Left kidney (tissue), 8 donors: ENCODE data around the gene TMEM125. TPM values are rescaled to one million over a fixed set of nuclear protein-coding genes. Genes with fewer than 3 reads are reported as not detected.

ENCODE experiments used
- DNase-seq: peaks from one replicate; pipeline ENCODE4 v3.0.0-alpha.2; 2013
- long read RNA-seq, 8 donors: transcript quantifications; one replicate each; lab custom pipeline, GENCODE V29; 2026
- polyA plus RNA-seq: library from polyadenylated mRNA; unstranded; fragments of 120-200 nt; gene quantifications from one replicate; pipeline ENCODE4 v1.2.1, GENCODE V29; 2013; ENCODE audit not compliant: insufficient read length

TMEM125 gene
- 15.6 TPM for polyA plus RNA-seq
- long read RNA-seq, donor 1, result 0 reads
- long read RNA-seq, donor 2, result 0 reads
- long read RNA-seq, donor 3, result 0 reads
- long read RNA-seq, donor 4, result 0 reads
- long read RNA-seq, donor 5, partial matches to known transcripts, result 13 of 14 reads
- long read RNA-seq, donor 5, other reads (novel, unspliced or antisense), result 0 of 14 reads
- long read RNA-seq, donor 6, partial matches to known transcripts, result 8 of 8 reads
- long read RNA-seq, donor 6, other reads (novel, unspliced or antisense), result 0 of 8 reads
- long read RNA-seq, donor 7, partial matches to known transcripts, result 8 of 8 reads
- long read RNA-seq, donor 7, other reads (novel, unspliced or antisense), result 0 of 8 reads
- long read RNA-seq, donor 8, result 0 reads

GRCh38 chr1:43269627-43270375 is at the start of gene TMEM125:
TSS of gene TMEM125 (plus strand) at chr1:43269983. CDS start at chr1:43272723, 2,740 bp downstream.
- DNase-seq, result no peak

- DNase-seq, result no peak
Observed at GRCh38 chr1:43220905-43221778, 48.6 kb upstream of the TMEM125 start.

- no peak for DNase-seq
Observed at GRCh38 chr1:43221797-43222196, 48.0 kb upstream of the TMEM125 start.

- DNase-seq, result no peak
Observed at GRCh38 chr1:43222879-43223278, 46.9 kb upstream of the TMEM125 start.

GRCh38 chr1:43225168-43225567 is 44.6 kb upstream of the TMEM125 start:
- DNase-seq, result no peak

GRCh38 chr1:43227143-43227764 is 42.5 kb upstream of the TMEM125 start:
- DNase-seq, result peak; percentile 75

GRCh38 chr1:43229826-43230780 is 39.7 kb upstream of the TMEM125 start:
- no peak for DNase-seq

- DNase-seq, result no peak
Observed at GRCh38 chr1:43232074-43232473, 37.7 kb upstream of the TMEM125 start.

- no peak for DNase-seq
Observed at GRCh38 chr1:43232482-43232881, 37.3 kb upstream of the TMEM125 start.

- DNase-seq, result no peak
Observed at GRCh38 chr1:43233631-43234030, 36.2 kb upstream of the TMEM125 start.

- no peak for DNase-seq
Observed at GRCh38 chr1:43234267-43234666, 35.5 kb upstream of the TMEM125 start.

- no peak for DNase-seq
Observed at GRCh38 chr1:43235040-43235439, 34.7 kb upstream of the TMEM125 start.

- DNase-seq, result no peak
Observed at GRCh38 chr1:43235451-43236121, 34.2 kb upstream of the TMEM125 start.

- DNase-seq, result no peak
Observed at GRCh38 chr1:43237121-43237520, 32.7 kb upstream of the TMEM125 start.

- peak; percentile 68 for DNase-seq
Observed at GRCh38 chr1:43238085-43238484, 31.7 kb upstream of the TMEM125 start.

GRCh38 chr1:43238991-43239469 is 30.8 kb upstream of the TMEM125 start:
- DNase-seq, result no peak

- DNase-seq, result no peak
Observed at GRCh38 chr1:43239484-43239883, 30.3 kb upstream of the TMEM125 start.

- no peak for DNase-seq
Observed at GRCh38 chr1:43241413-43241836, 28.4 kb upstream of the TMEM125 start.

GRCh38 chr1:43243299-43243698 is 26.5 kb upstream of the TMEM125 start:
- no peak for DNase-seq
